HG02943 (cell line): Measurements from ENCODE around the gene NFATC2.
"Not testable (repeated sequence)": the region's sequence is repeated elsewhere in the genome, so short reads cannot be mapped to it uniquely, and the experiment has no call there.

Experiments used
- ATAC-seq: cut with Tn5 transposase; IDR thresholded peaks from one replicate; pipeline ENCODE4 v1.9.1; 2021; ENCODE audit warnings: mild to moderate bottlenecking, low read depth, moderate library complexity; ENCODE audit not compliant: unreplicated experiment

NFATC2 gene

GRCh38 chr20:51347831-51348230 is 194.7 kb downstream of the NFATC2 start:
- no peak for ATAC-seq

GRCh38 chr20:51346686-51347485 is 195.6 kb downstream of the NFATC2 start:
- ATAC-seq = no peak

DNA sequence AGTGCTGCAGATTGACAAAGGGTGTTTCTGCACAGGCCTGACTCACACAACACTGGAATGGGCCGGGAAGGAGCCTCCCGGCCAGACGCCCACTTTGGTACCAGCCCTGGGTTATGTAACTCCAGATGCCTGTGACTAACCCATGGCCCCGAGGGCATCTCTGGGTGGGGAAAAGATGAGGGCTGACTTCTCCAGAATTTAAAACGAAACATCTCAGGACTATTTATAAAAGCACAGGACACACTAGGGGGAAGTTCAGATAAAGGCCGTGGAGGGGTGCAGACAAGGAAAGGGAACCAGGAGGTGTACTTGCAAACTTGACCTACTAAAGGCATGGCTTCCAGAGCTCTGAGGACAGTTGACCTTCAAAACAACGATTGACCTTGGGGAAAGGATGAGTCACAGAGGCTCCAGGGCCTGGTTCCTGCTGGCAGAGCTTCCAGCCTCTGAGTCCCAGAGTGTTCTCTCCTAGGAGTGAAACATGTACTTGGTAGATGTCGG is 196.9 kb downstream of the NFATC2 start:
- no peak for ATAC-seq

- not testable (repeated sequence) for ATAC-seq
These were observed 198.7 kb downstream of the NFATC2 start for GRCh38 chr20:51343802-51344201.

GRCh38 chr20:51342510-51343236 is 199.8 kb downstream of the NFATC2 start:
- no peak for ATAC-seq

- no peak for ATAC-seq
These were observed 200.9 kb downstream of the NFATC2 start for GRCh38 chr20:51341581-51341980.

GRCh38 chr20:51340451-51340840 is 202.1 kb downstream of the NFATC2 start:
- ATAC-seq = no peak

GRCh38 chr20:51339721-51340450 is 202.6 kb downstream of the NFATC2 start:
- no peak for ATAC-seq

GRCh38 chr20:51338692-51339440 is 203.7 kb downstream of the NFATC2 start:
- ATAC-seq = no peak

- no peak for ATAC-seq
These were observed 205.3 kb downstream of the NFATC2 start for GRCh38 chr20:51337126-51337805.
